Natural killer cell treated with Interleukin-12 subunit alpha and Interleukin-12 subunit beta and Interleukin-15 and Interleukin-18, amount 100 ng/mL, for 72 hours (primary cell): ENCODE data around the gene ZNF444. TPM values are rescaled to one million over a fixed set of nuclear protein-coding genes. Genes with fewer than 3 reads are reported as not detected.
"Not testable (repeated sequence)": the region's sequence is repeated elsewhere in the genome, so short reads cannot be mapped to it uniquely, and the experiment has no call there.

ENCODE experiments used
- ATAC-seq, 2 donors: fragments of 150-1000 bp; cut with Tn5 transposase in 1 of 2; sonication (Bioruptor Pico), chemical (Tn5 transposase) in 1 of 2; 2 replicates each; pipeline ENCODE4 v1.10.0; 2021
- DNase-seq: peaks from one replicate; pipeline ENCODE4 v3.0.0; 2022; ENCODE audit warnings: low spot score
- H3K27ac Mint-ChIP-seq, 2 donors: 1 replicate in 1 of 2; 2 replicates in 1 of 2; pipeline ENCODE4 v1.8.0; 2022; ENCODE audit warnings: mixed read lengths in 2 of 2, mild to moderate bottlenecking in 1 of 2, moderate library complexity in 1 of 2
- H3K27me3 Mint-ChIP-seq, 2 donors: 1 replicate in 1 of 2; 2 replicates in 1 of 2; pipeline ENCODE4 v1.8.0; 2022; ENCODE audit warnings: mixed read lengths in 2 of 2
- H3K36me3 Mint-ChIP-seq: one replicate; pipeline ENCODE4 v1.8.0; 2022; ENCODE audit warnings: mixed read lengths
- H3K4me1 Mint-ChIP-seq, 2 donors: 1 replicate in 1 of 2; 2 replicates in 1 of 2; pipeline ENCODE4 v1.8.0; 2022; ENCODE audit warnings: low read depth in 2 of 2, mixed read lengths in 2 of 2, mild to moderate bottlenecking in 1 of 2
- H3K4me3 Mint-ChIP-seq: one replicate; pipeline ENCODE4 v1.8.0; 2022; ENCODE audit warnings: mixed read lengths
- H3K9me3 Mint-ChIP-seq: 2 replicates; pipeline ENCODE4 v1.8.0; 2022; ENCODE audit warnings: mixed read lengths
- total RNA-seq, 2 donors: library from RNA; stranded (reverse); gene quantifications; one replicate each; pipeline ENCODE4 v1.2.3, GENCODE V29; 2022

ZNF444 gene
- total RNA-seq, 2 donors from 2014 or later, result 23.2 to 50.6 TPM

- Mint-ChIP-seq H3K4me3 (no peak overlapping the region), H3K27me3 (no peaks in the 10 kb centered on the region), H3K36me3 (peaks cover 4% of the 10 kb centered on the region), H3K4me1 (peaks cover 7 to 23% of the 10 kb centered on the region in 2 donors), H3K9me3 (no peaks in the 10 kb centered on the region), H3K27ac (no peak overlapping the region)
- ATAC-seq (no peak), DNase-seq (no peak)
Measured at GRCh38 chr19:56101746-56102535, 39.1 kb upstream of the ZNF444 start.

GRCh38 chr19:56103027-56103614 lies 38.0 kb upstream of the ZNF444 start:
- H3K4me3 Mint-ChIP-seq, result no peak overlapping the region
- no peak for ATAC-seq
- H3K27me3 Mint-ChIP-seq, result no peaks in the 10 kb centered on the region
- H3K27ac Mint-ChIP-seq, result peak overlapping the region in 1 of 2 donors; percentile 41
- peaks cover 4% of the 10 kb centered on the region for H3K36me3 Mint-ChIP-seq
- peaks cover 12 to 27% of the 10 kb centered on the region in 2 donors for H3K4me1 Mint-ChIP-seq
- no peaks in the 10 kb centered on the region for H3K9me3 Mint-ChIP-seq
- no peak for DNase-seq

- peaks cover 16 to 29% of the 10 kb centered on the region in 2 donors for H3K4me1 Mint-ChIP-seq
- no peak for DNase-seq
- no peak overlapping the region for H3K27ac Mint-ChIP-seq
- H3K4me3 Mint-ChIP-seq, result no peak overlapping the region
- H3K9me3 Mint-ChIP-seq, result no peaks in the 10 kb centered on the region
- H3K36me3 Mint-ChIP-seq, result peaks cover 4% of the 10 kb centered on the region
- no peaks in the 10 kb centered on the region for H3K27me3 Mint-ChIP-seq
- ATAC-seq, result no peak
Measured at GRCh38 chr19:56104423-56104822, 36.7 kb upstream of the ZNF444 start.

- H3K27me3 Mint-ChIP-seq, result no peaks in the 10 kb centered on the region
- H3K9me3 Mint-ChIP-seq, result no peaks in the 10 kb centered on the region
- ATAC-seq (peak in 1 of 2 donors; percentile 62), DNase-seq (peak; percentile 63)
- H3K27ac Mint-ChIP-seq, result no peak overlapping the region
- peaks cover 16 to 27% of the 10 kb centered on the region in 2 donors for H3K4me1 Mint-ChIP-seq
- no peak overlapping the region for H3K4me3 Mint-ChIP-seq
- H3K36me3 Mint-ChIP-seq, result peaks cover 4% of the 10 kb centered on the region
Measured at GRCh38 chr19:56105090-56105701, 35.9 kb upstream of the ZNF444 start.

GRCh38 chr19:56105831-56106396 lies 35.2 kb upstream of the ZNF444 start:
- DNase-seq, result peak; percentile 35
- not testable (repeated sequence) for H3K27me3 Mint-ChIP-seq, H3K36me3 Mint-ChIP-seq, H3K27ac Mint-ChIP-seq, H3K9me3 Mint-ChIP-seq, ATAC-seq, H3K4me3 Mint-ChIP-seq
- H3K4me1 Mint-ChIP-seq, result peaks cover 16 to 32% of the 10 kb centered on the region in 2 donors

- H3K4me1 Mint-ChIP-seq, result peaks cover 16 to 34% of the 10 kb centered on the region in 2 donors
- no peak overlapping the region for H3K27ac Mint-ChIP-seq
- H3K36me3 Mint-ChIP-seq, result peaks cover 2% of the 10 kb centered on the region
- DNase-seq (peak; percentile 45), ATAC-seq (no peak)
- H3K27me3 Mint-ChIP-seq, result no peaks in the 10 kb centered on the region
- no peak overlapping the region for H3K4me3 Mint-ChIP-seq
- H3K9me3 Mint-ChIP-seq, result no peaks in the 10 kb centered on the region
Measured at GRCh38 chr19:56106397-56106849, 34.7 kb upstream of the ZNF444 start.

- DNase-seq, result peak; percentile 44
- H3K9me3 Mint-ChIP-seq, result no peaks in the 10 kb centered on the region
- no peak for ATAC-seq
- H3K4me1 Mint-ChIP-seq, result peaks cover 20 to 38% of the 10 kb centered on the region in 2 donors
- H3K27ac Mint-ChIP-seq, result no peak overlapping the region
- H3K36me3 Mint-ChIP-seq, result no peaks in the 10 kb centered on the region
- H3K27me3 Mint-ChIP-seq, result no peaks in the 10 kb centered on the region
- H3K4me3 Mint-ChIP-seq, result no peak overlapping the region
Measured at GRCh38 chr19:56106993-56107392, 34.1 kb upstream of the ZNF444 start.

GRCh38 chr19:56107626-56108351 lies 33.3 kb upstream of the ZNF444 start:
- H3K9me3 Mint-ChIP-seq, result no peaks in the 10 kb centered on the region
- H3K36me3 Mint-ChIP-seq, result no peaks in the 10 kb centered on the region
- H3K4me1 Mint-ChIP-seq, result peaks cover 27 to 40% of the 10 kb centered on the region in 2 donors
- ATAC-seq (no peak), DNase-seq (peak; percentile 59)
- no peak overlapping the region for H3K4me3 Mint-ChIP-seq
- H3K27me3 Mint-ChIP-seq, result no peaks in the 10 kb centered on the region
- no peak overlapping the region for H3K27ac Mint-ChIP-seq

- Mint-ChIP-seq H3K9me3 (no peaks in the 10 kb centered on the region), H3K27ac (no peak overlapping the region), H3K4me3 (no peak overlapping the region), H3K4me1 (peaks cover 34 to 47% of the 10 kb centered on the region in 2 donors), H3K36me3 (no peaks in the 10 kb centered on the region), H3K27me3 (no peaks in the 10 kb centered on the region)
- ATAC-seq (no peak), DNase-seq (peak; percentile 48)
Measured at GRCh38 chr19:56108447-56109195, 32.5 kb upstream of the ZNF444 start.

GRCh38 chr19:56109226-56109625 lies 31.9 kb upstream of the ZNF444 start:
- Mint-ChIP-seq H3K9me3 (no peaks in the 10 kb centered on the region), H3K4me1 (peaks cover 35 to 47% of the 10 kb centered on the region in 2 donors), H3K4me3 (no peak overlapping the region), H3K27ac (no peak overlapping the region), H3K36me3 (no peaks in the 10 kb centered on the region), H3K27me3 (no peaks in the 10 kb centered on the region)
- DNase-seq (peak; percentile 20), ATAC-seq (no peak)

- ATAC-seq (no peak), DNase-seq (peak; percentile 22)
- Mint-ChIP-seq H3K27me3 (no peaks in the 10 kb centered on the region), H3K36me3 (no peaks in the 10 kb centered on the region), H3K4me1 (peaks cover 43 to 51% of the 10 kb centered on the region in 2 donors), H3K27ac (peak overlapping the region; percentile 35 to 53), H3K9me3 (no peaks in the 10 kb centered on the region), H3K4me3 (no peak overlapping the region)
Measured at GRCh38 chr19:56110515-56111448, 30.3 kb upstream of the ZNF444 start.
